Measurements from ENCODE around the gene ATXN10. TPM values are rescaled to one million over a fixed set of nuclear protein-coding genes. Genes with fewer than 3 reads are reported as not detected.

The ATXN10 gene
- polyA plus RNA-seq, 2 donors = 23.1 to 82.7 TPM

- H3K4me1 ChIP-seq (ENCODE audit: control insufficient read depth in 2 of 2, insufficient read depth in 2 of 2, low read length in 1 of 2) = no peaks in the 10 kb centered on the region
- 83% methylated on average over 7 of the region's 7 CpGs for WGBS, 2 donors
- H3K27me3 ChIP-seq (ENCODE audit: control insufficient read depth in 1 of 2, insufficient read depth in 2 of 2, low read length in 2 of 2) = no peaks in the 10 kb centered on the region
- no peaks in the 10 kb centered on the region for H3K9me3 ChIP-seq (ENCODE audit: control insufficient read depth in 2 of 2, insufficient read depth in 1 of 2, low read depth in 1 of 2, low read length in 1 of 2)
- no peak overlapping the region for H3K4me3 ChIP-seq (ENCODE audit: low read depth in 1 of 2, low read length in 2 of 2)
- H3K36me3 ChIP-seq (ENCODE audit: control insufficient read depth in 2 of 2, insufficient read depth in 2 of 2, low read length in 1 of 2) = peaks cover 0 to 3% of the 10 kb centered on the region in 2 donors
- no peak overlapping the region for H3K27ac ChIP-seq (ENCODE audit: low read depth in 2 of 2, low read length in 1 of 2)
Observed at GRCh38 chr22:45843031-45843430, 171.4 kb downstream of the ATXN10 start.

DNA sequence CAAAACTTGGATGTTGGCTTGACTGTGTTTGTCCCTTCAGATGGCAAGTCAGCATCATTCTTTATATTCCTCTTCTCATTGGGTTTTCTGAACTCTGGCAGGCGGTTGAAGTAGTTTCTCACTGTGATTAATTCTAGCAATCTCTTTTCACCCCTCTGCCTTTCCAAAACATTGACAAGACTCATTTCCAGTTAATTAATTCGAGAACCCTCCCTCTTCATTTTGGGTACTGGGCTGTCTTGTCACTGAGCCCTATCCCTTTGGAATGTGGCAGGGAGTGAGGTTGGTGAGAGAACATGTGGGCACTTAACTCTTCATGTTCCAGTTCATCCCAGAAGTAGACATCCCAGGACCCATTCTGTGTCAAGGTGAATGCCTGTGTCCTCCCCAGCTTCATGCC lies 172.4 kb downstream of the ATXN10 start:
- H3K27ac ChIP-seq (ENCODE audit: low read depth in 2 of 2, low read length in 1 of 2) = no peak overlapping the region
- no peak overlapping the region for H3K4me3 ChIP-seq (ENCODE audit: low read depth in 1 of 2, low read length in 2 of 2)
- H3K9me3 ChIP-seq (ENCODE audit: control insufficient read depth in 2 of 2, insufficient read depth in 1 of 2, low read depth in 1 of 2, low read length in 1 of 2) = no peaks in the 10 kb centered on the region
- WGBS, 2 donors = 79% methylated on average over 2 of the region's 2 CpGs
- H3K36me3 ChIP-seq (ENCODE audit: control insufficient read depth in 2 of 2, insufficient read depth in 2 of 2, low read length in 1 of 2) = peaks cover 5 to 6% of the 10 kb centered on the region in 2 donors
- H3K27me3 ChIP-seq (ENCODE audit: control insufficient read depth in 1 of 2, insufficient read depth in 2 of 2, low read length in 2 of 2) = no peaks in the 10 kb centered on the region
- H3K4me1 ChIP-seq (ENCODE audit: control insufficient read depth in 2 of 2, insufficient read depth in 2 of 2, low read length in 1 of 2) = no peaks in the 10 kb centered on the region

GRCh38 chr22:45845076-45845487 lies 173.4 kb downstream of the ATXN10 start:
- H3K27ac ChIP-seq (ENCODE audit: low read depth in 2 of 2, low read length in 1 of 2) = no peak overlapping the region
- no peaks in the 10 kb centered on the region for H3K4me1 ChIP-seq (ENCODE audit: control insufficient read depth in 2 of 2, insufficient read depth in 2 of 2, low read length in 1 of 2)
- H3K27me3 ChIP-seq (ENCODE audit: control insufficient read depth in 1 of 2, insufficient read depth in 2 of 2, low read length in 2 of 2) = no peaks in the 10 kb centered on the region
- no peaks in the 10 kb centered on the region for H3K9me3 ChIP-seq (ENCODE audit: control insufficient read depth in 2 of 2, insufficient read depth in 1 of 2, low read depth in 1 of 2, low read length in 1 of 2)
- WGBS, 2 donors = 62 to 65% methylated on average over 5 of the region's 5 CpGs
- H3K4me3 ChIP-seq (ENCODE audit: low read depth in 1 of 2, low read length in 2 of 2) = no peak overlapping the region
- H3K36me3 ChIP-seq (ENCODE audit: control insufficient read depth in 2 of 2, insufficient read depth in 2 of 2, low read length in 1 of 2) = peaks cover 5 to 6% of the 10 kb centered on the region in 2 donors

DNA sequence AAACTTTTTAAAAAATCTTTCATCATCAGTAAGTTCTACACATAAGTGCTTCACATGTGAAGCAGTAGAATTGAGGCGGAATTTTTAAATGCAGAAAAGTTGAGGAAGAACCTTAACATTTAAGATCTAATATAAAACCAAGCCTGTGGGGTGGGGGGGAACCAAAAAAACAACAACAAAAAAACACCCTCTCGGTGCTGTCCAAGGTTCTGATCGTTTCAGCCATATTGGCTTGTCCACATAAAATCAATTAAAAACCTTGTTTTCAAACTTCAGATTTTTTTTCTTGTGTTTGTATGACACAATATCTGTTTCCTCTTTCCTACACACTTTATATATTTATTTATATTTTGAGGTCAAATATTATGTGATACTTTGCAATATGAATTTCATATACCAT lies 175.3 kb downstream of the ATXN10 start:
- H3K4me1 ChIP-seq (ENCODE audit: control insufficient read depth in 2 of 2, insufficient read depth in 2 of 2, low read length in 1 of 2) = no peaks in the 10 kb centered on the region
- no peak overlapping the region for H3K27ac ChIP-seq (ENCODE audit: low read depth in 2 of 2, low read length in 1 of 2)
- 94 to 96% methylated on average over 3 of the region's 3 CpGs for WGBS, 2 donors
- H3K9me3 ChIP-seq (ENCODE audit: control insufficient read depth in 2 of 2, insufficient read depth in 1 of 2, low read depth in 1 of 2, low read length in 1 of 2) = peaks cover 0 to 4% of the 10 kb centered on the region in 2 donors
- H3K36me3 ChIP-seq (ENCODE audit: control insufficient read depth in 2 of 2, insufficient read depth in 2 of 2, low read length in 1 of 2) = peaks cover 6 to 9% of the 10 kb centered on the region in 2 donors
- H3K4me3 ChIP-seq (ENCODE audit: low read depth in 1 of 2, low read length in 2 of 2) = no peak overlapping the region
- H3K27me3 ChIP-seq (ENCODE audit: control insufficient read depth in 1 of 2, insufficient read depth in 2 of 2, low read length in 2 of 2) = no peaks in the 10 kb centered on the region

- Histone ChIP-seq H3K27ac (ENCODE audit: low read depth in 2 of 2, low read length in 1 of 2) (no peak overlapping the region), H3K4me1 (ENCODE audit: control insufficient read depth in 2 of 2, insufficient read depth in 2 of 2, low read length in 1 of 2) (no peaks in the 10 kb centered on the region), H3K4me3 (ENCODE audit: low read depth in 1 of 2, low read length in 2 of 2) (no peak overlapping the region), H3K27me3 (ENCODE audit: control insufficient read depth in 1 of 2, insufficient read depth in 2 of 2, low read length in 2 of 2) (no peaks in the 10 kb centered on the region), H3K36me3 (ENCODE audit: control insufficient read depth in 2 of 2, insufficient read depth in 2 of 2, low read length in 1 of 2) (peaks cover 6 to 11% of the 10 kb centered on the region in 2 donors), H3K9me3 (ENCODE audit: control insufficient read depth in 2 of 2, insufficient read depth in 1 of 2, low read depth in 1 of 2, low read length in 1 of 2) (peaks cover 2 to 6% of the 10 kb centered on the region in 2 donors)
- WGBS, 2 donors = 99 to 100% methylated on average over 2 of the region's 2 CpGs
Observed at GRCh38 chr22:45848904-45849303, 177.3 kb downstream of the ATXN10 start.

GRCh38 chr22:45852826-45853225 lies 181.2 kb downstream of the ATXN10 start:
- Histone ChIP-seq H3K27me3 (ENCODE audit: control insufficient read depth in 1 of 2, insufficient read depth in 2 of 2, low read length in 2 of 2) (no peaks in the 10 kb centered on the region), H3K36me3 (ENCODE audit: control insufficient read depth in 2 of 2, insufficient read depth in 2 of 2, low read length in 1 of 2) (peaks cover 12 to 16% of the 10 kb centered on the region in 2 donors), H3K9me3 (ENCODE audit: control insufficient read depth in 2 of 2, insufficient read depth in 1 of 2, low read depth in 1 of 2, low read length in 1 of 2) (peaks cover 2 to 6% of the 10 kb centered on the region in 2 donors)

GRCh38 chr22:45855961-45856360 lies 184.3 kb downstream of the ATXN10 start:
- Histone ChIP-seq H3K36me3 (ENCODE audit: control insufficient read depth in 2 of 2, insufficient read depth in 2 of 2, low read length in 1 of 2) (peaks cover 8 to 14% of the 10 kb centered on the region in 2 donors), H3K27ac (ENCODE audit: low read depth in 2 of 2, low read length in 1 of 2) (no peak overlapping the region), H3K4me3 (ENCODE audit: low read depth in 1 of 2, low read length in 2 of 2) (no peak overlapping the region), H3K9me3 (ENCODE audit: control insufficient read depth in 2 of 2, insufficient read depth in 1 of 2, low read depth in 1 of 2, low read length in 1 of 2) (peaks cover 2 to 6% of the 10 kb centered on the region in 2 donors), H3K4me1 (ENCODE audit: control insufficient read depth in 2 of 2, insufficient read depth in 2 of 2, low read length in 1 of 2) (no peaks in the 10 kb centered on the region), H3K27me3 (ENCODE audit: control insufficient read depth in 1 of 2, insufficient read depth in 2 of 2, low read length in 2 of 2) (no peaks in the 10 kb centered on the region)
- 97 to 100% methylated on average over 2 of the region's 2 CpGs for WGBS, 2 donors

More at GRCh38 chr22:45852826-45853225, 181.2 kb downstream of the ATXN10 start:
- no peak overlapping the region for H3K4me3 ChIP-seq (ENCODE audit: low read depth in 1 of 2, low read length in 2 of 2)
- H3K27ac ChIP-seq (ENCODE audit: low read depth in 2 of 2, low read length in 1 of 2) = no peak overlapping the region
- 95% methylated on average over 2 of the region's 2 CpGs for WGBS, 2 donors
- H3K4me1 ChIP-seq (ENCODE audit: control insufficient read depth in 2 of 2, insufficient read depth in 2 of 2, low read length in 1 of 2) = no peaks in the 10 kb centered on the region

- 96 to 98% methylated on average over 5 of the region's 5 CpGs for WGBS, 2 donors
- Histone ChIP-seq H3K4me1 (ENCODE audit: control insufficient read depth in 2 of 2, insufficient read depth in 2 of 2, low read length in 1 of 2) (no peaks in the 10 kb centered on the region), H3K27ac (ENCODE audit: low read depth in 2 of 2, low read length in 1 of 2) (no peak overlapping the region), H3K27me3 (ENCODE audit: control insufficient read depth in 1 of 2, insufficient read depth in 2 of 2, low read length in 2 of 2) (no peaks in the 10 kb centered on the region), H3K36me3 (ENCODE audit: control insufficient read depth in 2 of 2, insufficient read depth in 2 of 2, low read length in 1 of 2) (peaks cover 5 to 8% of the 10 kb centered on the region in 2 donors), H3K4me3 (ENCODE audit: low read depth in 1 of 2, low read length in 2 of 2) (no peak overlapping the region), H3K9me3 (ENCODE audit: control insufficient read depth in 2 of 2, insufficient read depth in 1 of 2, low read depth in 1 of 2, low read length in 1 of 2) (peaks cover 1 to 2% of the 10 kb centered on the region in 2 donors)
Observed at GRCh38 chr22:45857519-45857918, 185.9 kb downstream of the ATXN10 start.

DNA sequence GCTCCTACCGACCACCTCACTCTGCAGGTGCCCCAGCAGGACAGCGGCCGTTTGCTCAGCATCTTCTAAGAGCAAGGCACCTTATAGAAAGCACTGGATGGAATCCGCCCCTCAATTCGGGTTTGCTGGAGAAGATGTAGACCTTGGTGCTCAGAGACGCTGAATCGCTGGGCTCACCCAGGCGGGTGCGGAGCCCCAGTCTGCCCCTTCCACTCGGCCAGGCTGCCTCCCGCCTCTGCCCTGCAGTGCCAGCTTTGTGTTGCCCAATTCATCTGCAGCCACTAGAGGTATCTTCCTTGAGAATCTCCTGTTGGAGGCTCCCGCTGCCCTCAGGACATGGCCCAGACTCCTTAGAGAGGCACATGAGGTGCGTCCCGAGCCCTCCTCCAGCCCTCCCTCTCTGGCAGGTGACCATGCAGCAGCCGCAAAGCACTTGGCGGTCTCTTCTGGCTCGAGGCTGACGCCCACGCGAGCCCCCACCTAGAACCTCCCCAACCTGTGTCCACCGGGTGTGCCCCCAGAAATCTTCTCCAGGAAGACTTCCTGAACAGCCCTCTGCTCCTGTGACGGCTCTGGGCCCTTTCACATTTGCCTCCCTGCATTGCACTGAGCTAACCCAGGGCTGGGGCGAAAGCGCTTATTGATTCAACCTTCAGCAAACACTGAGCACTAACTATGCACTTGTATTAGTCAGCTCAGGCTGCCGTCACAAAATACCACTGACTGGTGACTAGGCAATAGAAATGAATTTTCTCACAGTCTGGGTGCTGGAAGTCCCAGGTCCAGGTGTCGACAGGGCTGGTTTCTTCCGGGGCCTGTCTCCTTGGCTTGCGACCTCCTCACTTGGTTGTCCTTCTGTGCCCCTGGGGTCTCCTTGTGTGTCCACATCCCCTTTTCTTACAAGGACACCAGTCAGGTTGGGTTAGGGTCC lies 187.9 kb downstream of the ATXN10 start:
- 90 to 92% methylated on average over 28 of the region's 28 CpGs for WGBS, 2 donors
- H3K4me3 ChIP-seq (ENCODE audit: low read depth in 1 of 2, low read length in 2 of 2) = no peak overlapping the region

More for the DNA sequence above, 187.9 kb downstream of the ATXN10 start:
- no peaks in the 10 kb centered on the region for H3K9me3 ChIP-seq (ENCODE audit: control insufficient read depth in 2 of 2, insufficient read depth in 1 of 2, low read depth in 1 of 2, low read length in 1 of 2)
- H3K27me3 ChIP-seq (ENCODE audit: control insufficient read depth in 1 of 2, insufficient read depth in 2 of 2, low read length in 2 of 2) = no peaks in the 10 kb centered on the region
- H3K36me3 ChIP-seq (ENCODE audit: control insufficient read depth in 2 of 2, insufficient read depth in 2 of 2, low read length in 1 of 2) = peaks cover 5 to 8% of the 10 kb centered on the region in 2 donors
- peaks cover 0 to 2% of the 10 kb centered on the region in 2 donors for H3K4me1 ChIP-seq (ENCODE audit: control insufficient read depth in 2 of 2, insufficient read depth in 2 of 2, low read length in 1 of 2)
- no peak overlapping the region for H3K27ac ChIP-seq (ENCODE audit: low read depth in 2 of 2, low read length in 1 of 2)

Data from esophagus (tissue), 2 donors.